HG03139 (cell line): ENCODE results near the gene MYT1.
"Not testable (repeated sequence)": the region's sequence is repeated elsewhere in the genome, so short reads cannot be mapped to it uniquely, and the experiment has no call there.

ENCODE experiments used
- ATAC-seq: cut with Tn5 transposase; IDR thresholded peaks from one replicate; pipeline ENCODE4 v1.9.1; 2021; ENCODE audit not compliant: unreplicated experiment

MYT1 gene

GRCh38 chr20:64164123-64164836 lies at the start of gene MYT1:
MYT1 (plus strand) TSS chr20:64164452; CDS start chr20:64198862, 34,410 bp downstream.
- ATAC-seq: no peak

- ATAC-seq: no peak
These were observed 48.9 kb upstream of the MYT1 start for GRCh38 chr20:64115171-64115911.

GRCh38 chr20:64116016-64116415 lies 48.2 kb upstream of the MYT1 start:
- ATAC-seq: no peak

GRCh38 chr20:64116541-64117431 lies 47.5 kb upstream of the MYT1 start:
- no peak for ATAC-seq

- ATAC-seq: not testable (repeated sequence)
These were observed 46.8 kb upstream of the MYT1 start for GRCh38 chr20:64117432-64117777.

- no peak for ATAC-seq
These were observed 45.0 kb upstream of the MYT1 start for GRCh38 chr20:64119301-64119680.

- ATAC-seq: no peak
These were observed 44.4 kb upstream of the MYT1 start for GRCh38 chr20:64119681-64120341.

- no peak for ATAC-seq
These were observed 42.7 kb upstream of the MYT1 start for GRCh38 chr20:64121586-64121985.

GRCh38 chr20:64122927-64123326 lies 41.3 kb upstream of the MYT1 start:
- ATAC-seq: not testable (repeated sequence)

- ATAC-seq: not testable (repeated sequence)
These were observed 40.7 kb upstream of the MYT1 start for GRCh38 chr20:64123517-64123916.

GRCh38 chr20:64129146-64129782 lies 35.0 kb upstream of the MYT1 start:
- ATAC-seq: no peak

- no peak for ATAC-seq
These were observed 34.0 kb upstream of the MYT1 start for GRCh38 chr20:64130271-64130670.

- ATAC-seq: no peak
These were observed 33.4 kb upstream of the MYT1 start for GRCh38 chr20:64130876-64131275.

GRCh38 chr20:64131406-64131805 lies 32.8 kb upstream of the MYT1 start:
- ATAC-seq: no peak

GRCh38 chr20:64133951-64134407 lies 30.3 kb upstream of the MYT1 start:
- ATAC-seq: no peak

GRCh38 chr20:64134744-64135143 lies 29.5 kb upstream of the MYT1 start:
- not testable (repeated sequence) for ATAC-seq

- ATAC-seq: no peak
These were observed 28.1 kb upstream of the MYT1 start for GRCh38 chr20:64136004-64136710.

- no peak for ATAC-seq
These were observed 26.6 kb upstream of the MYT1 start for GRCh38 chr20:64137598-64138031.

- no peak for ATAC-seq
These were observed 25.9 kb upstream of the MYT1 start for GRCh38 chr20:64138276-64138815.
